Measurements from ENCODE around the gene UEVLD.

- no peak for TF ChIP-seq EZH2 (IDR thresholded peaks at IDR 0.05)
- no peak for TF ChIP-seq POLR2AphosphoS5 (IDR thresholded peaks at IDR 0.05; ENCODE audit: borderline replicate concordance, low read depth, low read length)
- TF ChIP-seq FOXP2 (optimal IDR thresholded peaks at IDR 0.05; ENCODE audit: control extremely low read depth, extremely low read length, insufficient read depth): no peak
These were observed 25.3 kb downstream of the UEVLD start for GRCh38 chr11:18563090-18563730.

Data from SK-N-MC (cell line).